Mucosa of rectum (tissue), 2 donors: ENCODE data around the gene PARS2.

Source experiments
- H3K27ac ChIP-seq, 2 donors: one replicate each; pipeline ENCODE4 v1.7.0; 2013; ENCODE audit warnings: inconsistent platforms in 2 of 2, low read depth in 2 of 2, low read length in 2 of 2
- H3K27me3 ChIP-seq, 2 donors: one replicate each; pipeline ENCODE4 v1.7.0; 2013; ENCODE audit warnings: low read length in 2 of 2; ENCODE audit not compliant: control insufficient read depth in 2 of 2, insufficient read depth in 2 of 2
- H3K36me3 ChIP-seq, 2 donors: one replicate each; pipeline ENCODE4 v1.7.0; 2013; ENCODE audit warnings: low read length in 2 of 2; ENCODE audit not compliant: control insufficient read depth in 2 of 2, insufficient read depth in 2 of 2
- H3K4me1 ChIP-seq, 2 donors: one replicate each; pipeline ENCODE4 v1.7.0; 2013; ENCODE audit warnings: low read length in 2 of 2, mild to moderate bottlenecking in 1 of 2; ENCODE audit not compliant: control insufficient read depth in 2 of 2, insufficient read depth in 2 of 2
- H3K4me3 ChIP-seq, 2 donors: one replicate each; pipeline ENCODE4 v1.7.0; 2013; ENCODE audit warnings: low read length in 2 of 2
- H3K9ac ChIP-seq, 2 donors: one replicate each; pipeline ENCODE4 v1.7.0; 2013; ENCODE audit warnings: low read length in 2 of 2, low read depth in 1 of 2, mild to moderate bottlenecking in 1 of 2
- H3K9me3 ChIP-seq, 2 donors: one replicate each; pipeline ENCODE4 v1.7.0; 2013; ENCODE audit warnings: low read length in 2 of 2; ENCODE audit not compliant: control insufficient read depth in 2 of 2
- donor health status: healthy.
- donor health status: Normal muscosa, but diverticular disease.

The PARS2 gene

DNA sequence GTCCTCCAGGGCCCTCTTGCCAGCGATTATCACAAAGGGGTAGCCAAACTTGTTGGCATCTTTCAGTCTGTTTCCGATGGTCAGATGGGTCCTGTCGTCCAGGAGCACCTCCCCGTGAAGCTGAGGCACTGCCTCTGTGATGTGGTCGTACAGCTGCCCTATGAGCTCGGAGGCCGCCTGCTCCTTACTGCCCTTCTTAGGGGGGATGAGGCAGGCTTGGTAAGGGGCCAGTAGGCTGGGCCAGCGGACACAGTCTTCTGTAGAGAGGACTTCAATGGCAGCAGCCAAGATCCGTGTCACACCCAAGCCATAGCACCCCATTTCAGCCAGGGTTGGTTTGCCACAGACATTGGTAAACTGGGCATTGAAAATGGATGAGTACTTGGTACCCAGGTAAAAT, 6.5 kb downstream of the PARS2 start:
- no peaks in the 10 kb centered on the region for H3K4me1 ChIP-seq
- no peak overlapping the region for H3K27ac ChIP-seq
- peaks cover 25 to 27% of the 10 kb centered on the region in 2 donors for H3K36me3 ChIP-seq
- H3K9me3 ChIP-seq = no peaks in the 10 kb centered on the region
- H3K9ac ChIP-seq = no peak overlapping the region
- no peak overlapping the region for H3K4me3 ChIP-seq
- H3K27me3 ChIP-seq = no peaks in the 10 kb centered on the region

DNA sequence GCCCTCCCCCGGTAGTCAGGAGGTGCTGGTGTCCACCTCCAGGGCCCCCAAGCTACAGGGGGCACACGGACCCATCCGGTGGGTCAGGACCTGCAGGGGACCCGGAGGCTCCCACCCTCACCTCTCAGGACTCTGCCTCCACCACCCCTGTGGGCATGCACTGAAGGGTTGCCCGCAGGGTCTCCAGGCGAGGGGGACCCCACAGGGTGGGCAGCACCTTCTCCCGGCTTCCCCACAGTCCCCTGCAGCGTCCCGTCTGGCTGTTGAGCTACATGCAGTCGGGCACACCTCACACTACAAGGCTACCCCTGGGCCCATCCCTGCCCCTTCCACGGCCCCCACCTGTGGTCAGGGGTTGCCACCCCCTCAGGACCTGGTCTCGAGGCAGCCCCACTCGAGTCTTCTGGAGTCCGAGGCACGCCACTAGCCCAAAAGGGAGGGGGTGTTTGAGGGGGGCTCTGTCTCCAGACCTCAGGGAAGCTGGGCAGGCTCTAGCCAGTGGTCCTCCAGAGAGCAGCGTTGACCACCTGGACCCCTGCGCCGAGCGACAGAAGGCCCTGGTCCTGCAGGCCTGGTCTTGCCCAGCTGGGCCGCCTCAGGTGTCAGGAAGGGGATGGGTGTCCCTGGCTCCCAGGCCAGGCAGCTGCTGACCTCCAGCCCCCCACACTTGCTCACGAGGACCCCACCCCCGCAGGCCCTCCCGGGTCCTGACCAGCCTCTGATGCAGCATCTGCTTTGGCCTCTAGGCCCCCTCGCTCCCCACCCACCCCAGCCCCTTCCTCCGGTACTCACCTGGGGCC, 9.6 kb downstream of the PARS2 start:
- Histone ChIP-seq H3K4me1 (no peaks in the 10 kb centered on the region), H3K4me3 (no peak overlapping the region), H3K36me3 (peaks cover 25 to 27% of the 10 kb centered on the region in 2 donors), H3K9me3 (no peaks in the 10 kb centered on the region), H3K9ac (no peak overlapping the region), H3K27me3 (no peaks in the 10 kb centered on the region), H3K27ac (no peak overlapping the region)

DNA sequence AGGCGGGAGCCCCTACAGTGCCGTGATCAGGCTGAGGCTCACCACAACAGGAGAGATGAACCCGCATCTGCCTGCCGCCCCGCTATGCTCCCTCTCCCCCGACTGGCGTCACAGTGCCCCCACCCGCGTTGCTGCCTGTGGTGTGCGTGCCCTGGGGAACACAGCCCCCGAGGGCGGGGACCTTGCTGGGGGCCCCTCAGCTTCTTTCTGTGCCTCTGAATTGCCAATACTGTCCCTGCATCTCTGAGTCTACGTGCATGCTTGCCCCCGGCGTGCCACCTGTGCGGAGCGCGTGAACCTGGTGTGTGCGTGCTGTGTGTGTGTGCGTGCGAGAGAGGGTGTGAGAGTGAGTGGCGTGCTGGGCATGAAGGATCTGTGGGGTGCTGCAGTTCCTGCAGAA, 10.3 kb downstream of the PARS2 start:
- Histone ChIP-seq H3K9ac (no peak overlapping the region), H3K27me3 (no peaks in the 10 kb centered on the region), H3K27ac (no peak overlapping the region), H3K4me1 (no peaks in the 10 kb centered on the region), H3K4me3 (no peak overlapping the region), H3K9me3 (no peaks in the 10 kb centered on the region), H3K36me3 (peaks cover 25 to 27% of the 10 kb centered on the region in 2 donors)

DNA sequence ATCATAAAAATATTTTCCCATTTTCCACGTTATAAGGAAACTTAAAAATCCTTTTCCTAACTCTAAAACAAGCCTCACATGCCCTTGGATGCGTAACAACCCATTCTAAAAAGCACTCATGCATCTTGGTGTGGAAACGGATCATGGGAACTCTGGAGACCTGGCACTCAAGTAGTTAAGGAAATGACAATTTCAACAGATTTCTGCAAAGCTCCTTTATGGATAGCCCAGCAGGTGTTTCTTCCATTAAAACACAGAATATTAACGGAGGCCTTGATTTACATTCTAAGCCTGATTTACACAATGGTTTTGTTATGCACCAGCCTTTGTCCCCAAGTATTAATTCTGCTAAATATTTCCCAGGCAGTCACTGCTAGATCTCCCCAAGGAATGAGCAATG, 12.9 kb downstream of the PARS2 start:
- Histone ChIP-seq H3K36me3 (peaks cover 0 to 9% of the 10 kb centered on the region in 2 donors), H3K9me3 (no peaks in the 10 kb centered on the region), H3K4me3 (no peak overlapping the region), H3K4me1 (no peaks in the 10 kb centered on the region), H3K27me3 (no peaks in the 10 kb centered on the region), H3K27ac (no peak overlapping the region), H3K9ac (no peak overlapping the region)

DNA sequence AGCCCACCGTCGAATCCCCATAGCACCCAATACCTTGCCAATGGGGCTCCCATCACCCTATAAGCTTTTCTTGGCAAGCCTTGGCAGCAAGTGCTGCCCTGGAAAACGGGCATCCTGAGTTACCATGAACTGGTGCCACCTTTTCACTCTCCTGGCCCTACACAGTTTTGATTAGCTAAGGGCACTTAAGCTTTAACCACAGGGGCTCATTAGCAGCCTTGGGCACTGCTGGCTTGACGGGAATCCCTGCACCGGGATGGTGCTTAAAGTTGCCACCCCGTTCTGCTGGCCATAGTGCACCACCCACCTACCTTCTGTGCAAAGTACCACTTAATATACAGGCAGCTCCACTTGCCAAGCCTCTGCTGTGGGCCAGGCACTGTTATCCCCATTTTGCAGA, 13.7 kb downstream of the PARS2 start:
- no peak overlapping the region for H3K4me3 ChIP-seq
- no peaks in the 10 kb centered on the region for H3K27me3 ChIP-seq
- no peaks in the 10 kb centered on the region for H3K9me3 ChIP-seq
- no peaks in the 10 kb centered on the region for H3K4me1 ChIP-seq
- H3K27ac ChIP-seq = no peak overlapping the region
- H3K36me3 ChIP-seq = peaks cover 0 to 3% of the 10 kb centered on the region in 2 donors
- H3K9ac ChIP-seq = no peak overlapping the region

DNA sequence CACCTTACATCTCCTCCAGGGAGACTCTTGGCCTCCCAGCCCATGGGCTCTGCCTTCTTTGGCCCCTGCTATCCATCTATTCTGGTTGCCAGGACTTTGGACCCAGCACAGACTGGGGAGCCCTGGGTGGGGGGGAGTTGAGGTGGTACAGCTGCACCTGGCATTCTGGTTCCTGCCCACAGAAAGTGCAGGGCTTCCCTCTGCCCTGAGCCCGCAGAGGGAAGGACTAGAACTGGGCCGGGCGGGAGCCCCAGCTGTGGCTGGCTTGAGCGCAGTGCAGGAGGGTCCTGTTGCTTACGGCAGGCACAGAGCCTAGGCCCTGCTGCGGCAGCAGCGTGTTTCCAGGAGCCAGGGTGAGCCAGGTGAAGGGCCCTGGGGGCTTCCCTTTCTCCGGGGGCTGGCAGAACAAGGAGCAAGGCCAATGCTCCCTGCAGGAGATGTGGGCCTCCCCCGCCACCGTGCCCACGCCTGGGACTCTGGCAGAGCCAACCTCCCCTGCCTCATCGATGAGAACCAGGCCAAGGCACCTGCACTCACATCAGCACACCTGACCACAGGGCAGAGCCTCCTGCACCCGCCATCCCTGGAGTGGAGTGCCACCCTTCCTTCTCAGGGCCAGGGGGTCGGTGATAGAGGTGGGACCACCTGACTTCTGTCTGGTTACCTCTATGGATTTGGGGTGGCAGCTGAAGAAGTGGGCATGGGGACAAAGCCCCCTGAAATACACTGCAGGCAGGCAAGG, 16.1 kb downstream of the PARS2 start:
- H3K9ac ChIP-seq = no peak overlapping the region

DNA sequence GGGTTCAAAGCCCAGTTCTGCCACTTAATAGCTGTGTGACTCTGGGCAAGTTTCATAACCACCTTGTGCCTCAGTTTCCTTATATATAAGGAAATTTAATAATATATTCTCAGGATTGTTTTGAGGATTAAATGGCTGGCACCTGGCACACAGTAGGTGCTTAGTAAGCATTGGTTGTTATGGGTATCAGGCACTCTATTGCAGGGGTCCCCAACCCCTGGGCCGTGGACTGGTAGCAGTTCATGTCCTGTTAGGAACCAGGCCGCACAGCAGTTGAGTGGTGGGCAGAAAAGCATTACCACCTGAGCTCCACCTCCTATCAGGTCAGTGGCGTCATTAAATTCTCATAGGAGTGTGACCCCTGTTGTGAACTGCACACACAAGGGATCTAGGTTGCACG, 18.5 kb downstream of the PARS2 start:
- Histone ChIP-seq H3K4me1 (no peaks in the 10 kb centered on the region), H3K27me3 (no peaks in the 10 kb centered on the region), H3K9ac (no peak overlapping the region), H3K27ac (no peak overlapping the region), H3K4me3 (no peak overlapping the region), H3K9me3 (no peaks in the 10 kb centered on the region), H3K36me3 (peaks cover 14% of the 10 kb centered on the region in 2 donors)

More for the DNA sequence above, 16.1 kb downstream of the PARS2 start:
- H3K9me3 ChIP-seq = no peaks in the 10 kb centered on the region
- H3K27ac ChIP-seq = no peak overlapping the region
- no peaks in the 10 kb centered on the region for H3K27me3 ChIP-seq
- no peak overlapping the region for H3K4me3 ChIP-seq
- H3K4me1 ChIP-seq = no peaks in the 10 kb centered on the region
- no peaks in the 10 kb centered on the region for H3K36me3 ChIP-seq

DNA sequence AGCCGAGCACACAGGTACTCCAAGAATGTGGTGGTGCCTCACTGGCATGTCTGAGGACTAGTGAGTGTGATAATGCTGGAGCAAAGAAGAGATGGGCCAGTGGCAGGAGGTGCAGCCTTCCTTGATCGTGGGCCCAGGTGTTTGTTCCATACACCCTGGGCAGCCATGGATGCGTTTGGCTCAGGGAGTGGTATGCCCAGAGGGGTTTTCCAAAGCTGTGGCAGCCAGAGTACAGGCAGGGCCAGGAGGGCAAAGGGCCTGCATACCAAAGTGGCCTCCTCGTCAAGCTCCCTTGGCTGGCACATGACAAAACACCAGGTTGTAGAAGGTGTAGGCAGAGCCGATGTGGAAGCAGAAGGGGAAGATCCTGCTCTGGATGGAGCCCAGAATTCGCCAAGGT, 19.0 kb downstream of the PARS2 start:
- no peaks in the 10 kb centered on the region for H3K4me1 ChIP-seq
- no peaks in the 10 kb centered on the region for H3K9me3 ChIP-seq
- H3K9ac ChIP-seq = no peak overlapping the region
- H3K36me3 ChIP-seq = peaks cover 18 to 20% of the 10 kb centered on the region in 2 donors
- no peaks in the 10 kb centered on the region for H3K27me3 ChIP-seq
- H3K27ac ChIP-seq = no peak overlapping the region
- H3K4me3 ChIP-seq = no peak overlapping the region

DNA sequence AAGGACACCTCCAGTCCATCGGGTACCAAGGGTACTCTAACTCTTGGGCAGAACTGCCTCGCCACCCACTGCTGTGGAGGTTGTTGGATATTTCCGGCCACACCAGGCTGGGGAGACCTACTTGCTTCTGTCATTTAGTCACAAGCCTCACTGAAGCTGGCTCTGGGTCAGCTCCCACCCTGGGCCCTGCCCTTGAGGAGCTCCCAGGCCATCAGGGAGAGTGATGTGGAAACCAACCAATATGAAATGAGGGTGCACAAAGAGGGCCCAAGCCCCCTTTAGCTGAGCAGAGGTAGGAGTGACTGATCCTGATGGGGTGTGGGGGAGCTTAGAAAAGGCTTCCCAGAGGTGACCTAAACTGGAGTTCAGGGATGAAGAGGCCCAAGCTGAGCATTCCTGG, 19.6 kb downstream of the PARS2 start:
- Histone ChIP-seq H3K9ac (no peak overlapping the region), H3K9me3 (no peaks in the 10 kb centered on the region), H3K4me1 (no peaks in the 10 kb centered on the region), H3K4me3 (no peak overlapping the region), H3K27ac (no peak overlapping the region), H3K36me3 (peaks cover 23 to 25% of the 10 kb centered on the region in 2 donors), H3K27me3 (no peaks in the 10 kb centered on the region)

DNA sequence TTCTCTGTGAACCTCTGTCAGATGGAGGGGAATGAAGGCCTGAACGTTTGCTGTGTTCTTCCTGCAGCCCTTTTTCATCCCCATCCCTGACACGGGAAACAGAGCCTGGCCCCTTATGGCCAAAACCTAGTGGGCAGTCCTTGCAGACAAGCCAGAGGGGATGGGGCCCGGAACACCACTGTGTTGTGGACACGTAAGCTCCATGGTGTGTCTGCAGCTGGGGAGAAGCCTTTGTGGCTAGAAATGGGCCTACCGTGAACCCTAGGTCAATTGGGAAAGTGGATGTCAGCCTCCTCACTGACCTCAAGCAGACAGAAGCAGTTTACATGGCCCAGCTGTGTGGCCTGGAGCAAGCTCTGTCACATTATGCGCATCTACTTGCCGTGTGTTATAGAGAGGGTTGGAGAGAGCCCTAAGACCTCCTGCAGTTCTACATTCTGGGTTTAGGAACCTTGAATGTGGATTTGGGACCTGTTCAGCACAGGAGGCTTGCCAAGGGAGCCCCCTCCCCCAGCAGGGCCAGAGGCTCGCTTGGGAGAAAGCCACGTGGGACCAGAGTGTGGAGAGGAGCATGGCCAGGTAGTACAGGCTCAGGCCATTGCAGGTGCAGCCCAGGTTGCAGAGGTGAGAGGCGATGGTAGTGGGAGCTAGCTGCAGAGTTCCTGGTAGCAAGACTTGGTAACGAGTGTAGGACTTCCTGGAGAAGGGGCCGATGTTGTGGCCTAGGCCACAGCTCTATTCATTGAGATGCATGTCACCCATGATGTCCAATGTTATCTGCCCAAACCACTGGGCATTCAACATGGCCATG, 20.7 kb downstream of the PARS2 start:
- Histone ChIP-seq H3K9me3 (no peaks in the 10 kb centered on the region), H3K4me1 (no peaks in the 10 kb centered on the region), H3K27me3 (no peaks in the 10 kb centered on the region), H3K27ac (peak overlapping the region in 1 of 2 donors; percentile 35), H3K4me3 (no peak overlapping the region), H3K9ac (no peak overlapping the region), H3K36me3 (peaks cover 29 to 32% of the 10 kb centered on the region in 2 donors)
